D721Med (cell line): Measurements from ENCODE around the gene NLRX1.

Experiments used
- DNase-seq: peaks from one replicate; pipeline ENCODE4 v3.0.0; 2011; ENCODE audit warnings: low spot score; ENCODE audit not compliant: insufficient read length
- FAIRE-seq: peaks from 2 replicates; lab custom pipeline; 2011; peaks lifted over from hg19 to GRCh38; lab: Jason Lieb, UNC
- TF ChIP-seq, protein P1 (sequence below): IDR thresholded peaks from 2 replicates; pipeline ENCODE4 v1.5.1; 2012; ENCODE audit warnings: mild to moderate bottlenecking, control low read depth; ENCODE audit not compliant: insufficient read depth; ENCODE audit errors: missing control alignments

Gene NLRX1

DNA sequence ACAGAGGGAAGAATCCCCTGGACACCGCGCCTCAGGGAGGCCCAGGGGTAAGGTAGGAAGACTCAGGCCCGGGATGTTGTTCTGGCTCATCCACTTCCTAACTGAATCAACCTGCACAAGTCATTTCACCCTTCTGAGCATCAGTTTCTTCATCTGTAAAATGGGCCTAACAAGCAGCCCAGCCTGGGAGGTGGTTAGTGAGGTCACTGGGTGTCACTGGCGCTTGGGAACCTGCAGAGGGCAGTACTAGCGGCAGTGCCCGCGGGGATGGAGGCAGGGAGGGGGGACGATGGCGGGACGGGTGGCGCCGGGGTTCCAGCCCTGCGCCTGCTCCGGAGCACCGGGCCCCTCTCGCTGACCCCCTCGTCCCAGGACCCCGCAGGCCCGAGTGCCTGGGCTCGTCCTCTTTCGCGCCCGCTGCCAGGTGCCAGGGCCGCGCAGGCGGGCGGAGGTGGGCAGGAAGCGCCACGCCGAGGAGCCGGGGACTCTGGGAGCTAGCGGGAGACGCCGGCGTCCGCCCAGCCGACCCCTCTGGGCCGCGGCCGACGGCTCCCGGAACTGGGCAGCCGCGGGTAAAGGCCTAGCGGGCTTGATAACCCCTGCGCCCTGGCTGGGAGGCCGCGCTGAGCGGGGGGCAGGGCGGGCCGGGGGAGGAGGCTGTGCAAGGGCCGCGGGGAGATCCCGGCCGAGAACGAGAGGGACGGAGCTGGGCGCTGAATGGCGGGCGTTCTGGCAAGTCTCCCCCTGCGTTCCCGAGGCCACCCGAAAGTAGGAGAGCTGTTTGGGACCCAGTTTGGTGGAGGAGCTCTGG, at the start of gene NLRX1:
Gene NLRX1 (plus strand): TSS at position 255 of the 811 bp plus-strand sequence. CDS start 2,679 bp downstream, outside the sequence.
- DNase-seq, result peak; percentile 76
- no peak for FAIRE-seq
- TF ChIP-seq, protein P1, sequence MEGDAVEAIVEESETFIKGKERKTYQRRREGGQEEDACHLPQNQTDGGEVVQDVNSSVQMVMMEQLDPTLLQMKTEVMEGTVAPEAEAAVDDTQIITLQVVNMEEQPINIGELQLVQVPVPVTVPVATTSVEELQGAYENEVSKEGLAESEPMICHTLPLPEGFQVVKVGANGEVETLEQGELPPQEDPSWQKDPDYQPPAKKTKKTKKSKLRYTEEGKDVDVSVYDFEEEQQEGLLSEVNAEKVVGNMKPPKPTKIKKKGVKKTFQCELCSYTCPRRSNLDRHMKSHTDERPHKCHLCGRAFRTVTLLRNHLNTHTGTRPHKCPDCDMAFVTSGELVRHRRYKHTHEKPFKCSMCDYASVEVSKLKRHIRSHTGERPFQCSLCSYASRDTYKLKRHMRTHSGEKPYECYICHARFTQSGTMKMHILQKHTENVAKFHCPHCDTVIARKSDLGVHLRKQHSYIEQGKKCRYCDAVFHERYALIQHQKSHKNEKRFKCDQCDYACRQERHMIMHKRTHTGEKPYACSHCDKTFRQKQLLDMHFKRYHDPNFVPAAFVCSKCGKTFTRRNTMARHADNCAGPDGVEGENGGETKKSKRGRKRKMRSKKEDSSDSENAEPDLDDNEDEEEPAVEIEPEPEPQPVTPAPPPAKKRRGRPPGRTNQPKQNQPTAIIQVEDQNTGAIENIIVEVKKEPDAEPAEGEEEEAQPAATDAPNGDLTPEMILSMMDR, result peak; percentile 70

- no peak for FAIRE-seq
- DNase-seq, result no peak
- TF ChIP-seq, protein P1, result no peak
Observed at GRCh38 chr11:119118946-119119345, 49.6 kb upstream of the NLRX1 start.

DNA sequence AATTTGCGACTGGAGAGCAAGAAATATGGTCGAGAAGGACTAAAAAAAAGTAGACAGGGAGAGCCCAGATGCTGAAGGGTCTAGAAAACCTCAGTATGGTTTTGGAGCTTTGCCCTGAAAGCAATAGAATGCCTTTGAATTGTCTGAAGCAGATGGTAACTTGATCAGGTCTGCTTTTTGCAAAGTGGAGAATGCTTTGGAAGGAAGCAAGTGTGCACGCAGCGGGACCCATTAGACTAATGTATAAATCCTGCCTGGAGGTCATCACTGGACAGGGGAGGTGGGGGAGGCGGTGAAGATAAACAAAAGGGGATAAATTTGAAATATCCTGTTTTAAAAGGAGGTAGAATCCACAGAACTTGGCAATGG, 47.9 kb upstream of the NLRX1 start:
- FAIRE-seq (no peak), DNase-seq (no peak)
- TF ChIP-seq, protein P1, result no peak

DNA sequence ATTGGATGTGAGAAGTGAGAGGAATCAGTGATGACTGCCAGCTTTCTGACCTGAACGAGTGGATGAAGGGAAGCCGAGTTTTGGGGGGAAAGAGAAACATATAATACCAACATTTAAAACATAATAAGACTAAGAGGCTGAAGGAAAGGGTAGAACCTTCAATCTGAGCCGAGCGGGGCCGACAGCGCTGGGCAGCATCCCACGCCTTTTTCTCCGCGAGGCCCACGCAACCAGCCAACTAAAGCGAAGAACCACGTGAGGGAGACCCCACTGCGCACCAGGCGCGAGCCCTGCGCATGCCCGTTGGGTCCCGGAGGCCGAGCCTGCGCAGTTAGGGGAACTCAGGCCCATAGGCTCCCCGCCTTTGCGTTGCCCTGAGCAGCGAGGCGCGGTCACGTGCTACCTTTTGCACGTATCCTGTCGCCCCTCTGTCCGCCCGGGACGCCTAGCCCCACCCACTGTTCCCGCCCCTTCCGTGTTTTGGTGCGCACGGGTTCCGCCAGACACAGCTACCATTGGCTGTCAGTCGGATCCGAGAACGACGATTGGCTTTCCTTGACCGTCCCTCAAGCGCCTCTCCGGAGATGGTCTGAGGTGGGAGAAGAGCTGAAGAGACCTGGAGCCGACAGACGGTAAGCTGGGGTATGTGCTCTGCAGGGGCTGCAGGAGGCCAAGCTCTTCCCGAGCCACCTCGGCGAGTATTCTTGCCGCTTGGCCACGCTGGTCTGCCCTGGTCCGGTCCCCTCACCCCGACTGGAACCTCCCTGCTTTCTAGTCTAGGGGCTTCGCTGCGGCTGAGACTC, 47.3 kb upstream of the NLRX1 start, which contains the start of gene HINFP:
Gene HINFP (plus strand): TSS at position 573 of the 803 bp plus-strand sequence. CDS start 5,365 bp downstream, outside the sequence.
- FAIRE-seq, result peak; percentile 60

DNA sequence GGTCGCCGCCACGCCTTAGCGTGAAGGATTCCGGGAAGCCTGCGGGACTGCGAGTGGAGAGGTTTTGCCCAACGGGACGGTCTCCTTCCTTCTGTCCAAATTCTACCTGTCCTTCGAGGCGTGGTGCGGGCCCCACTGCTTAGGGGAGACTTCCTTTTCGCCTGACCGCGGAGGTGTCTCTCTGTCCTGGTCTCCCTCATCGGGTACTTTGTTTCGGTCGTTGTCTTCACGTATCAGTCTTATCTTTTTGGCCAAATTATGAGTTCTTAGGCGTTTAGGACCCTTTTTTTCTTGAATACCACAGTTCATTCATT, 46.8 kb upstream of the NLRX1 start:
- no peak for DNase-seq
- TF ChIP-seq, protein P1, result no peak
- FAIRE-seq, result no peak

More for the DNA sequence above, 47.3 kb upstream of the NLRX1 start, which contains the start of gene HINFP:
- TF ChIP-seq, protein P1, result no peak
- peak; percentile 91 for DNase-seq

DNA sequence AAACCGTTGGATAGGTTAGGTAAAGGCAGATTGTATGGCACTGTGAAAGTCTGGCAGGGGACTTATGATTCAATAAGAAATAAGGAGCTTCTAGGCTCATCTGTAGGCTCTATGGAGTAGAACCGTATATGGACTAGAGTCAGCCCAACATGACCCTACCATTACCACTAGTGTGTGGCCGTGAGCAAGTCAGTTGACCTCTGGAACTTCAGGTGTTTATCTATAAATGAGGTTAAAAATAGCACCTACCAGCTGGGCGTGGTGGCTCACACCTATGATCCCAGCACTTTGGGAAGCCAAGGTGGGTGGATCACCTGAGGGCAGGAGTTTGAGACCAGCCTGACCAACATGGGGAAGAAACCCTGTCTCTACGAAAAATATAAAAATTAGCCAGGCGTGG, 42.7 kb upstream of the NLRX1 start:
- FAIRE-seq, result no peak
- TF ChIP-seq, protein P1, result no peak
- DNase-seq, result no peak
